ENCODE results near the gene MGAT4B.

Gene MGAT4B

GRCh38 chr5:179772351-179772750 is 34.3 kb downstream of the MGAT4B start:
- DNase-seq, result no peak

GRCh38 chr5:179771311-179771895 is 35.3 kb downstream of the MGAT4B start:
- no peak for DNase-seq

- DNase-seq, result no peak
Measured at GRCh38 chr5:179769796-179770195, 36.9 kb downstream of the MGAT4B start.

- no peak for DNase-seq
Measured at GRCh38 chr5:179769271-179769670, 37.4 kb downstream of the MGAT4B start.

- no peak for DNase-seq
Measured at GRCh38 chr5:179768326-179769085, 38.2 kb downstream of the MGAT4B start.

GRCh38 chr5:179767496-179768100 is 39.1 kb downstream of the MGAT4B start:
- DNase-seq, result no peak

GRCh38 chr5:179766726-179767455 is 39.8 kb downstream of the MGAT4B start:
- DNase-seq, result no peak

- DNase-seq, result no peak
Measured at GRCh38 chr5:179766021-179766725, 40.5 kb downstream of the MGAT4B start.

GRCh38 chr5:179765400-179765799 is 41.3 kb downstream of the MGAT4B start:
- DNase-seq, result no peak

GRCh38 chr5:179764056-179764455 is 42.6 kb downstream of the MGAT4B start:
- no peak for DNase-seq

- DNase-seq, result peak; percentile 32
Measured at GRCh38 chr5:179763215-179763945, 43.3 kb downstream of the MGAT4B start.

- no peak for DNase-seq
Measured at GRCh38 chr5:179762781-179763176, 43.9 kb downstream of the MGAT4B start.

- DNase-seq, result no peak
Measured at GRCh38 chr5:179762079-179762780, 44.4 kb downstream of the MGAT4B start.

GRCh38 chr5:179759581-179760551 is 46.8 kb downstream of the MGAT4B start:
- DNase-seq, result no peak

- DNase-seq, result no peak
Measured at GRCh38 chr5:179758955-179759354, 47.7 kb downstream of the MGAT4B start.

- no peak for DNase-seq
Measured at GRCh38 chr5:179755022-179755421, 51.6 kb downstream of the MGAT4B start.

- DNase-seq, result no peak
Measured at GRCh38 chr5:179753971-179754370, 52.7 kb downstream of the MGAT4B start.

GRCh38 chr5:179749857-179750508 is 56.7 kb downstream of the MGAT4B start:
- DNase-seq, result no peak

- DNase-seq, result no peak
Measured at GRCh38 chr5:179747811-179748210, 58.9 kb downstream of the MGAT4B start.

Data from right kidney (tissue), 1 donor.